ENCODE results near the gene IL27RA.
A peak's percentile ranks its signal among the peaks of the same experiment; 100 is the strongest.

The IL27RA gene

DNA sequence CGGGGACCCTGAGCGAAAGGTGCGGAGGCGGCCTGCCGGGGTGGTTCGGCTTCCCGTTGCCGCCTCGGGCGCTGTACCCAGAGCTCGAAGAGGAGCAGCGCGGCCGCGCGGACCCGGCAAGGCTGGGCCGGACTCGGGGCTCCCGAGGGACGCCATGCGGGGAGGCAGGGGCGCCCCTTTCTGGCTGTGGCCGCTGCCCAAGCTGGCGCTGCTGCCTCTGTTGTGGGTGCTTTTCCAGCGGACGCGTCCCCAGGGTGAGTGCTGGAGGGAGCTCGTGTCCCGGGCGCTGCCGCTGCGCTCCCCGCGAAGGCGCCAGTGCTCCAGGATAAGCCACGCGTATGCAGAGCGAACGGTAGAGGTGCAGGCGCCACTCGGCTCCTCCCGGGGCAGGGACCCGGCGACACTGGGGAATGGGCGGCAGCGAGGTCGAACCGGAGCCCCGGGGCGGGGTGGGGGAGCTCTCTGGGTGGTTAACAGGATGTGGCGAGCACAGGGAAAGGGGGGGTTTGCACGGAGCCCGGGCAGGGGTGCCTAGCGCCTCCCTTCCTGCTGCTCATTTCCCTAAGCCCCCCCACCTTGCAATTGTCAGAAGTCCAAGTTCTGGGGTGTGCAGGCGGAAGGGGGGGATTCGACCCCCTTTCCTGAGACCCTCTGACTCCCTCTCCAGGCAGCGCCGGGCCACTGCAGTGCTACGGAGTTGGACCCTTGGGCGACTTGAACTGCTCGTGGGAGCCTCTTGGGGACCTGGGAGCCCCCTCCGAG, at the start of gene IL27RA:
IL27RA (plus strand) TSS at position 44 of the 762 bp plus-strand sequence; CDS start at position 155, 111 bp downstream.
- peak within 1 kb of the TSS; percentile 66 for H3K4me3 ChIP-seq (ENCODE audit: low read depth, low read length)
- peak; percentile 78 for TF ChIP-seq CTCF (IDR thresholded peaks at IDR 0.05; ENCODE audit: low read depth, low read length)

GRCh38 chr19:13981988-13982501, 49.5 kb upstream of the IL27RA start:
- no peak for TF ChIP-seq CTCF (IDR thresholded peaks at IDR 0.05; ENCODE audit: low read depth, low read length)
- no peak overlapping the region for H3K4me3 ChIP-seq (ENCODE audit: low read depth, low read length)

- no peak overlapping the region for H3K4me3 ChIP-seq (ENCODE audit: low read depth, low read length)
- no peak for TF ChIP-seq CTCF (IDR thresholded peaks at IDR 0.05; ENCODE audit: low read depth, low read length)
These were observed 48.8 kb upstream of the IL27RA start for GRCh38 chr19:13982773-13983172.

GRCh38 chr19:13983213-13983889, 48.2 kb upstream of the IL27RA start:
- H3K4me3 ChIP-seq (ENCODE audit: low read depth, low read length), result no peak overlapping the region
- TF ChIP-seq CTCF (IDR thresholded peaks at IDR 0.05; ENCODE audit: low read depth, low read length), result no peak

DNA sequence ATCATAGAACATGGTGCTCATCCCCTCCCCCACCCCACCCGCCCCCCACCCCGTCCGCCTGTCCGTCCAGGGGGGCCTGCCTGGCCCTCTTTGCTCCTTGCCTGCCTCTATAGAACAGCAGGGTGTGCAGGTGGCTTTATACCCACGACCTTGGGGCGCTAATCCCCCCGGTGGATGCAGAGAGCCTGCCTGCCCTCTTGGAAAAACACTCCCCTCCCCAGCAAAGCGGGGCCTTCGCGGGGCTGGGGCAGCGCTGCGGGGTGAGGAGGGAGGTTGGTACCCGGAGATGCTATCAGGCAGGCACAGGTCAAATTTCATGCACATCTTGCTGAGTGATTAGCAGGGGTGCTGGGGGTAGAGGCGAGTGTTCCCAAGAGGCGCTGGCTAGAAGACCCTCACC, 47.4 kb upstream of the IL27RA start:
- TF ChIP-seq CTCF (IDR thresholded peaks at IDR 0.05; ENCODE audit: low read depth, low read length), result no peak
- H3K4me3 ChIP-seq (ENCODE audit: low read depth, low read length), result no peak overlapping the region

GRCh38 chr19:13984875-13985741, 46.5 kb upstream of the IL27RA start:
- no peak overlapping the region for H3K4me3 ChIP-seq (ENCODE audit: low read depth, low read length)
- TF ChIP-seq CTCF (IDR thresholded peaks at IDR 0.05; ENCODE audit: low read depth, low read length), result no peak

All from WI38 (cell line).